CD14-positive monocyte (primary cell): ENCODE measurements around the gene TRPM6. TPM values are rescaled to one million over a fixed set of nuclear protein-coding genes. Genes with fewer than 3 reads are reported as not detected.

Experiments
- DNase-seq, 3 donors: peaks; one replicate each; pipeline ENCODE4 v3.0.0-alpha.2; 2011 to 2022
- H2AFZ ChIP-seq: 2 replicates; pipeline ENCODE4 v1.6.0; 2012; ENCODE audit warnings: mild to moderate bottlenecking, low read depth, low read length, inconsistent platforms; ENCODE audit not compliant: insufficient read depth, poor library complexity, severe bottlenecking
- H3K27ac ChIP-seq, 2 donors: 1 replicate in 1 of 2; 2 replicates in 1 of 2; pipeline ENCODE4 v1.5.1; 2012 to 2013; ENCODE audit warnings: low read length in 2 of 2, control low read depth in 1 of 2, inconsistent platforms in 1 of 2, low read depth in 1 of 2, mild to moderate bottlenecking in 1 of 2
- H3K27me3 ChIP-seq, 2 donors: one replicate each; pipeline versions ENCODE4 v1.6.0 to v1.6.1; 2011 to 2013; ENCODE audit warnings: low read length in 2 of 2; ENCODE audit not compliant: control insufficient read depth in 2 of 2, insufficient read depth in 2 of 2
- H3K36me3 ChIP-seq, 2 donors: replicated peaks in 1 of 2; 1 replicate in 1 of 2; 2 replicates in 1 of 2; pipeline versions ENCODE4 v1.5.1 to v1.6.1; 2012 to 2013; ENCODE audit warnings: low read length in 2 of 2, control low read depth in 1 of 2, inconsistent platforms in 1 of 2, mild to moderate bottlenecking in 1 of 2; ENCODE audit not compliant: insufficient read depth in 2 of 2, control insufficient read depth in 1 of 2
- H3K4me1 ChIP-seq, 2 donors: 1 replicate in 1 of 2; 2 replicates in 1 of 2; pipeline versions ENCODE4 v1.5.1 to v1.6.1; 2012 to 2013; ENCODE audit warnings: low read length in 2 of 2, control low read depth in 1 of 2, inconsistent platforms in 1 of 2, mild to moderate bottlenecking in 1 of 2, moderate library complexity in 1 of 2; ENCODE audit not compliant: insufficient read depth in 2 of 2, control insufficient read depth in 1 of 2
- H3K4me2 ChIP-seq: replicated peaks from 2 replicates; pipeline ENCODE3; 2012; ENCODE audit warnings: low read length, moderate library complexity, mild to moderate bottlenecking; ENCODE audit not compliant: poor library complexity, severe bottlenecking; ENCODE audit errors: extremely low read depth
- H3K4me3 ChIP-seq, 3 experiments: fragments of 200-600 bp in 1 of 3; sonication (generic) in 1 of 3; replicated peaks in 1 of 3; 1 replicate in 2 of 3; 2 replicates in 1 of 3; pipeline ENCODE4 v1.5.1; 2011 to 2013; ENCODE audit warnings: low read length in 3 of 3, mild to moderate bottlenecking in 3 of 3, control low read depth in 2 of 3, low read depth in 2 of 3, inconsistent platforms in 1 of 3, moderate library complexity in 1 of 3
- H3K79me2 ChIP-seq: 2 replicates; pipeline ENCODE4 v1.6.0; 2012; ENCODE audit warnings: mild to moderate bottlenecking, control low read depth, inconsistent platforms, low read length, moderate library complexity; ENCODE audit not compliant: insufficient read depth
- H3K9ac ChIP-seq: 2 replicates; pipeline ENCODE4 v1.6.0; 2017; ENCODE audit warnings: low read length, mild to moderate bottlenecking; ENCODE audit not compliant: insufficient read depth, poor library complexity, severe bottlenecking
- H3K9me3 ChIP-seq, 2 donors: replicated peaks in 1 of 2; 1 replicate in 1 of 2; 2 replicates in 1 of 2; pipeline versions ENCODE4 v1.5.1 to v1.6.1; 2012 to 2013; ENCODE audit warnings: low read length in 2 of 2, control low read depth in 1 of 2; ENCODE audit not compliant: control insufficient read depth in 1 of 2, insufficient read depth in 1 of 2
- H4K20me1 ChIP-seq: 2 replicates; pipeline ENCODE4 v1.6.0; 2012; ENCODE audit warnings: mild to moderate bottlenecking, low read length, control low read depth, moderate library complexity; ENCODE audit not compliant: insufficient read depth
- H3K27ac Mint-ChIP-seq, 7 donors: one replicate each; pipeline ENCODE4 v1.8.0; 2020; ENCODE audit warnings: mild to moderate bottlenecking in 7 of 7, mixed read lengths in 7 of 7, moderate library complexity in 6 of 7, inconsistent platforms in 2 of 7
- H3K27me3 Mint-ChIP-seq, 3 donors: one replicate each; pipeline ENCODE4 v1.8.0; 2021 to 2022; ENCODE audit warnings: low read depth in 3 of 3, mild to moderate bottlenecking in 3 of 3, mixed read lengths in 3 of 3, moderate library complexity in 3 of 3, inconsistent platforms in 1 of 3
- H3K36me3 Mint-ChIP-seq, 2 donors: one replicate each; pipeline ENCODE4 v1.8.0; 2020; ENCODE audit warnings: mixed read lengths in 2 of 2, inconsistent platforms in 1 of 2, mild to moderate bottlenecking in 1 of 2
- H3K4me1 Mint-ChIP-seq: one replicate; pipeline ENCODE4 v1.8.0; 2020; ENCODE audit warnings: mild to moderate bottlenecking, mixed read lengths
- H3K4me3 Mint-ChIP-seq, 2 donors: one replicate each; pipeline ENCODE4 v1.8.0; 2020; ENCODE audit warnings: mild to moderate bottlenecking in 2 of 2, mixed read lengths in 2 of 2, moderate library complexity in 1 of 2
- H3K9me3 Mint-ChIP-seq, 7 donors: one replicate each; pipeline ENCODE4 v1.8.0; 2020 to 2022; ENCODE audit warnings: mixed read lengths in 7 of 7, mild to moderate bottlenecking in 6 of 7, moderate library complexity in 6 of 7, inconsistent platforms in 2 of 7
- CTCF ChIP-seq: fragments of 200-600 bp; IDR thresholded peaks from one replicate; pipeline ENCODE4 v1.8.0; 2022; ENCODE audit warnings: antibody characterized with exemption, mild to moderate bottlenecking
- WGBS: methylation state at CpG from one replicate; pipeline ENCODE4 v1.1.5; 2013; ENCODE audit warnings: missing lambda C conversion rate; ENCODE audit not compliant: insufficient coverage; 5-methylcytosine and 5-hydroxymethylcytosine counted together
- intact Hi-C, 2 donors: fragments of 100-400 bp; cut with micrococcal nuclease; formaldehyde crosslinking; loops; one replicate each; pipeline versions ENCODE4 v1.15.0 to v1.15.1; 2023
- polyA plus RNA-seq, 3 donors: library from polyadenylated mRNA; depleted of rRNA in 1 of 3; unstranded in 2 of 3; stranded (reverse) in 1 of 3; fragments of 300-500 nt in 2 of 3; fragments of >200 nt in 1 of 3; fragmentation: Illumina TruSeq in 2 of 3; gene quantifications; 1 replicate in 2 of 3; 2 replicates in 1 of 3; pipeline ENCODE4 v1.2.3, GENCODE V29; 2012 to 2021

Gene TRPM6
- polyA plus RNA-seq, 3 donors, result not detected

- no peaks in the 10 kb centered on the region for H4K20me1 ChIP-seq
- no peak overlapping the region for H3K4me2 ChIP-seq
- no peak overlapping the region for H3K27ac ChIP-seq
- no peaks in the 10 kb centered on the region for H3K4me1 ChIP-seq
- no peaks in the 10 kb centered on the region for H3K36me3 ChIP-seq
- intact Hi-C loops, result no loop called here
- H3K4me3 ChIP-seq, result no peak overlapping the region
- H3K4me3 Mint-ChIP-seq, result no peak overlapping the region
- H3K79me2 ChIP-seq, result no peaks in the 10 kb centered on the region
- no peaks in the 10 kb centered on the region for H3K9me3 ChIP-seq
- no peak overlapping the region for H2AFZ ChIP-seq
- peaks cover 0 to 6% (median 2%) of the 10 kb centered on the region in 7 donors for H3K9me3 Mint-ChIP-seq
- 62% methylated on average over 2 of the region's 5 CpGs for WGBS
- no peaks in the 10 kb centered on the region for H3K27me3 ChIP-seq
- H3K4me1 Mint-ChIP-seq, result no peaks in the 10 kb centered on the region
- TF ChIP-seq CTCF, result no peak
- H3K36me3 Mint-ChIP-seq, result no peaks in the 10 kb centered on the region
- H3K9ac ChIP-seq, result no peak overlapping the region
- peaks cover 0 to 3% (median 0%) of the 10 kb centered on the region in 3 donors for H3K27me3 Mint-ChIP-seq
- no peak for DNase-seq
- no peak overlapping the region for H3K27ac Mint-ChIP-seq
Observed at GRCh38 chr9:74721696-74722660, 165.7 kb downstream of the TRPM6 start.

GRCh38 chr9:74719306-74719705, 168.4 kb downstream of the TRPM6 start:
- H2AFZ ChIP-seq, result no peak overlapping the region
- Mint-ChIP-seq H3K4me1 (no peaks in the 10 kb centered on the region), H3K36me3 (no peaks in the 10 kb centered on the region), H3K27me3 (peaks cover 0 to 3% (median 0%) of the 10 kb centered on the region in 3 donors), H3K4me3 (no peak overlapping the region), H3K27ac (no peak overlapping the region), H3K9me3 (peaks cover 0 to 9% (median 3%) of the 10 kb centered on the region in 7 donors)
- H3K79me2 ChIP-seq, result no peaks in the 10 kb centered on the region
- intact Hi-C loops, result no loop called here
- H3K4me2 ChIP-seq, result no peak overlapping the region
- no peak overlapping the region for H3K27ac ChIP-seq
- H3K9me3 ChIP-seq, result no peaks in the 10 kb centered on the region
- no peak overlapping the region for H3K4me3 ChIP-seq
- no peak overlapping the region for H3K9ac ChIP-seq
- no peak for TF ChIP-seq CTCF
- no peaks in the 10 kb centered on the region for H3K4me1 ChIP-seq
- H3K27me3 ChIP-seq, result no peaks in the 10 kb centered on the region
- H4K20me1 ChIP-seq, result no peaks in the 10 kb centered on the region
- WGBS, result no CpG with 5 or more reads among the region's 1 CpG
- H3K36me3 ChIP-seq, result no peaks in the 10 kb centered on the region
- DNase-seq, result no peak
